Left ventricle myocardium inferior (tissue), 1 donor: ENCODE results near the gene WDR59. TPM values are rescaled to one million over a fixed set of nuclear protein-coding genes. Genes with fewer than 3 reads are reported as not detected.

Source experiments
- DNase-seq: peaks from one replicate; pipeline ENCODE4 v3.0.0-alpha.2; 2020
- H3K27ac ChIP-seq: fragments of 200-600 bp; replicated peaks from 2 replicates; pipeline ENCODE4 v1.8.0; 2021
- H3K27me3 ChIP-seq: fragments of 200-600 bp; 2 replicates; pipeline ENCODE4 v1.8.0; 2021; ENCODE audit warnings: low read depth
- H3K36me3 ChIP-seq: fragments of 200-600 bp; 2 replicates; pipeline ENCODE4 v1.8.0; 2021
- H3K4me1 ChIP-seq: fragments of 200-600 bp; 2 replicates; pipeline ENCODE4 v1.8.0; 2021
- H3K4me3 ChIP-seq: fragments of 200-600 bp; 2 replicates; pipeline ENCODE4 v1.8.0; 2021; ENCODE audit warnings: mild to moderate bottlenecking, moderate library complexity
- H3K9me3 ChIP-seq: fragments of 200-600 bp; replicated peaks from 2 replicates; pipeline ENCODE4 v1.8.0; 2021
- CTCF ChIP-seq: fragments of 200-600 bp; IDR thresholded peaks from 2 replicates; pipeline ENCODE4 v1.8.0; 2021; ENCODE audit warnings: antibody characterized with exemption, mild to moderate bottlenecking, borderline replicate concordance
- intact Hi-C: fragments of 100-400 bp; cut with micrococcal nuclease; formaldehyde crosslinking; loops from one replicate; pipeline ENCODE4 v1.11.0; 2022
- total RNA-seq: library from RNA; stranded (reverse); fragmentation: NEBNext Ultra II Directional; extraction: Animal tissue kit (Norgen Biotek cat#: 25700); gene quantifications from one replicate; pipeline ENCODE4 v1.2.1, GENCODE V29; 2021
- donor health status: DM: no; HTN: yes; CAD: no; lungs with severe emphysema.

The WDR59 gene
- total RNA-seq, 1 donor from 2014 or later = 52.5 TPM

DNA sequence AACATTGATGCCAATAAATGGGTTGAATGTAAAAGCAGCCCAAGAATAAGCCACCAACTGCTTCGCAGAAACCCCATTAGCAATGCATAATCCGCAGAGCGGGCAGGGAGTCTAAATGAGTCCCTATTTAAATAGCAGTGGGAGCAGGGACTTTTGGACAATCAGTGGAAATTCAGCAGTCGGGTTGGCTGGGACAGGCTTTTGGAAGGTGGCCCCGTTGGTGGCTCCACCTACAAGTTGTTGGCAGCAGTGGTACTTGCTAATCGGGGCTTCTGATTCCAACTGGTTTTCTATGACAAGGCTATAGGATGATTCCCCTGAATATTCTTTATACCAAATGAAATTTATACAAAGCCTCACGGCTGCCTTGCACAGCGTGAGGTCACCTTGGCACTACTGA lies 86.3 kb downstream of the WDR59 start:
- H3K27ac ChIP-seq = peak overlapping the region; percentile 19
- peaks cover 37% of the 10 kb centered on the region for H3K4me1 ChIP-seq
- TF ChIP-seq CTCF = no peak
- H3K27me3 ChIP-seq = no peaks in the 10 kb centered on the region
- no peak for DNase-seq
- H3K9me3 ChIP-seq = no peaks in the 10 kb centered on the region
- H3K36me3 ChIP-seq = peaks cover 41% of the 10 kb centered on the region
- intact Hi-C loops = no loop called here
- H3K4me3 ChIP-seq = no peak overlapping the region

DNA sequence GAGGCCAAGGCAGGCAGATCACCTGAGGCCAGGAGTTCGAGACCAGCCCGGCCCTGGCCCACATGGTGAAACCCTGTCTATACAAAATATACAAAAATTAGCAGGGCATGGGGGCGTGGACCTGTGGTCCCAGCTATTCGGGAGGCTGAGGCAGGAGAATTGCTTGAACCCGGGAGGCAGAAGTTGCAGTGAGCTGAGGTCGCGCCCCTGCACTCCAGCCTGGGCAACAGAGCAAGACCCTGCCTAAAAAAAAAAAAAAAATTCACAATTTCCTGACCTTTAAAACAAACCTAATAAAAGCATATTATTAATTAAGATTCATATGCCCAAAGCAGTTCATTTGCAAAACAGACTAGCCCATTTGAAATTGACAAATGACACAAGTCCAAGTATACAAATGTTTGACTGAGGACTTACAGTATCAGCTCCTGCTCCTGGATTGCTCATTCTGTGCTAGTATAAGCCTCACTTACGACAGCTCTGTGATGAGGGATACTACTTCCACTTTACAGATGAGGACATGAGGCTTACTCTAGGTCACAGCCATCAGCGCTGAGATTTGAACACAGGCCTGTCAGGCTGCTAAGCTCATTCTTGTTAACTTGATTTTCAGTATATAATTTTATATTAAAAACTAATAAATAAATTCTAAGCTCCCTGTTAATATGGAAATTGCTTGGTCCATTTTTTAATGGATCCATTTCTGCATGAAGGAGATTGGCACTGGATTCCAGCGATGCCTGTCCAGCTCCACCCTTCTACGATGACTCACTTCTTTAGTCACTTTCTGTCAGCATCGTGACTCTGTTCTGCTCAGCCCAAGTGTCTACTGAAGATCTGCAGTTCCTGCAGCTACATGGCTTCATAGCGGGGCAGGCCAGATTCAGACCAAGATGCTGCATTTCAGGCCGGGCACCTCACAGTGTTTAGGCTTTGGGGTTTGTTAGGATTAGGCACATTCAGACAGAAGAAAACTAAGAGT lies 88.2 kb downstream of the WDR59 start:
- intact Hi-C loops = no loop called here
- H3K36me3 ChIP-seq = peaks cover 59% of the 10 kb centered on the region
- H3K4me3 ChIP-seq = no peak overlapping the region
- DNase-seq = no peak
- no peak for TF ChIP-seq CTCF
- peaks cover 37% of the 10 kb centered on the region for H3K4me1 ChIP-seq
- H3K9me3 ChIP-seq = no peaks in the 10 kb centered on the region
- H3K27me3 ChIP-seq = no peaks in the 10 kb centered on the region
- peak overlapping the region; percentile 7 for H3K27ac ChIP-seq

DNA sequence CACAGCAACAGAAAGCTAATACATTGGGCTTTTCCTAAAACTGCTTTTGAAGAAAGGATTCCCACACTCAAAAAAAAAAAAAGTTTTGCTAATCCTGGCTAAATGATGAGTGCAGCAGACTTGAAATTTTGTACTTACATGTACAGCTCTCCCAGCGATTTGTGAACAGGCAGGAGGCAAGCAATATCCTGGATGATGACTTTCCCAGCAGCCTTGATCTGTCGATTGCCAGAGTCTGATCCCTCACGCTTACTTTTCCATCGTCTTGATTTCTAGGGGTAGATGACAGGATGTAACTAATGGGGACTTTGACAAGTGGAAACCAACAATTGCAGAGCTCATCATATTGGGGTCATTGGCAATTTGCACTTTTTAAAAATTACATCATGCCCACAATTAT lies 91.4 kb downstream of the WDR59 start:
- no peaks in the 10 kb centered on the region for H3K9me3 ChIP-seq
- no peak overlapping the region for H3K27ac ChIP-seq
- no peaks in the 10 kb centered on the region for H3K27me3 ChIP-seq
- no peak for TF ChIP-seq CTCF
- H3K4me3 ChIP-seq = no peak overlapping the region
- H3K36me3 ChIP-seq = peaks cover 63% of the 10 kb centered on the region
- DNase-seq = no peak
- H3K4me1 ChIP-seq = peaks cover 26% of the 10 kb centered on the region
- intact Hi-C loops = no loop called here

- H3K27ac ChIP-seq = no peak overlapping the region
- intact Hi-C loops = no loop called here
- no peaks in the 10 kb centered on the region for H3K9me3 ChIP-seq
- no peak overlapping the region for H3K4me3 ChIP-seq
- peaks cover 67% of the 10 kb centered on the region for H3K36me3 ChIP-seq
- TF ChIP-seq CTCF = no peak
- peaks cover 19% of the 10 kb centered on the region for H3K4me1 ChIP-seq
- no peaks in the 10 kb centered on the region for H3K27me3 ChIP-seq
- no peak for DNase-seq
These were observed 92.1 kb downstream of the WDR59 start for GRCh38 chr16:74892574-74893461.

DNA sequence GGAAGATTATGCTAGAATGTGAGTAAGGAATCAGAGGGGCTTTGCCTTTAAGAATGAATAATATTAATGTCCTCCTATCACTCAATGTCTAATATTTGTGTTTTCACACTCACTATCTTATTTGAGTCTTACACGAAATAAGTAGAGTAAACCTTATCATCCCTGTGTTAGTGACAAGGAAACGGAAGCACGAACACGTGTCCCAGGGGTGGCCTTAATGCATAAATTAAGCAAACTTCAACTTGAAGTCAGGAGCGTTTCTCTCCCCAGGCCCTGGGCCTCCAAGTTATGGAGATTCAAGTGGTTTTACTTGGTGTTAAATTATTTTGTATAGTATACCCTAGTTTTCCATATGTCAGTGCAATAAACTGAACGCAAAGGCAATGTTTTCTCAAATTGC lies 96.0 kb downstream of the WDR59 start:
- no peak overlapping the region for H3K27ac ChIP-seq
- no peak overlapping the region for H3K4me3 ChIP-seq
- no peak for TF ChIP-seq CTCF
- intact Hi-C loops = no loop called here
- no peaks in the 10 kb centered on the region for H3K4me1 ChIP-seq
- no peaks in the 10 kb centered on the region for H3K9me3 ChIP-seq
- peaks cover 98% of the 10 kb centered on the region for H3K36me3 ChIP-seq
- no peak for DNase-seq
- H3K27me3 ChIP-seq = no peaks in the 10 kb centered on the region
